Stimulated activated CD8-positive, alpha-beta memory T cell treated with anti-CD3 and anti-CD28 coated beads, Interleukin-12 subunit alpha, Interleukin-12 subunit beta, amount 100 ng/mL, for 4 hours (primary cell): Measurements from ENCODE around the gene CLTC.

Source experiments
- DNase-seq: peaks from one replicate; pipeline ENCODE4 v3.0.0-alpha.2; 2020; ENCODE audit warnings: low read depth

CLTC gene

GRCh38 chr17:59684967-59685366 lies 65.3 kb downstream of the CLTC start:
- DNase-seq: no peak

- no peak for DNase-seq
Measured at GRCh38 chr17:59688008-59688407, 68.3 kb downstream of the CLTC start.

- DNase-seq: no peak
Measured at GRCh38 chr17:59688496-59688895, 68.8 kb downstream of the CLTC start.

- DNase-seq: no peak
Measured at GRCh38 chr17:59693582-59693981, 73.9 kb downstream of the CLTC start.

GRCh38 chr17:59694344-59694743 lies 74.6 kb downstream of the CLTC start:
- no peak for DNase-seq

GRCh38 chr17:59695945-59696681 lies 76.4 kb downstream of the CLTC start:
- DNase-seq: no peak

GRCh38 chr17:59696682-59697277 lies 77.1 kb downstream of the CLTC start:
- DNase-seq: no peak

GRCh38 chr17:59698143-59698542 lies 78.4 kb downstream of the CLTC start:
- DNase-seq: no peak

- no peak for DNase-seq
Measured at GRCh38 chr17:59699218-59699617, 79.5 kb downstream of the CLTC start.

GRCh38 chr17:59699786-59700185 lies 80.1 kb downstream of the CLTC start:
- DNase-seq: no peak

- DNase-seq: no peak
Measured at GRCh38 chr17:59702304-59702703, 82.6 kb downstream of the CLTC start.

- peak; percentile 79 for DNase-seq
Measured at GRCh38 chr17:59707149-59707970, 87.7 kb downstream of the CLTC start, which contains the start of the genes PTRH2 and VMP1. Gene PTRH2 (minus strand): TSS chr17:59707430. CDS start chr17:59697978, 9,452 bp downstream. Gene VMP1 (plus strand): TSS chr17:59707654. CDS start chr17:59731447, 23,793 bp downstream.

- no peak for DNase-seq
Measured at GRCh38 chr17:59707971-59708430, 88.3 kb downstream of the CLTC start.

- DNase-seq: no peak
Measured at GRCh38 chr17:59711936-59712335, 92.2 kb downstream of the CLTC start.

- no peak for DNase-seq
Measured at GRCh38 chr17:59712862-59713261, 93.2 kb downstream of the CLTC start.

GRCh38 chr17:59714255-59714654 lies 94.6 kb downstream of the CLTC start:
- DNase-seq: no peak

GRCh38 chr17:59716427-59716826 lies 96.7 kb downstream of the CLTC start:
- no peak for DNase-seq

- DNase-seq: no peak
Measured at GRCh38 chr17:59719526-59719925, 99.8 kb downstream of the CLTC start.

- no peak for DNase-seq
Measured at GRCh38 chr17:59722623-59723022, 102.9 kb downstream of the CLTC start.

- no peak for DNase-seq
Measured at GRCh38 chr17:59723041-59723440, 103.3 kb downstream of the CLTC start.

- DNase-seq: no peak
Measured at GRCh38 chr17:59723607-59724006, 103.9 kb downstream of the CLTC start.

- DNase-seq: no peak
Measured at GRCh38 chr17:59725691-59726090, 106.0 kb downstream of the CLTC start.
